HepG2 (cell line): ENCODE results near the gene MXD1.

Source experiments
- CREB1 ChIP-seq, 2 experiments: fragments of 450-650 bp in 1 of 2; IDR thresholded peaks; 2 replicates each; pipeline ENCODE4 v1.6.1; 2016 to 2017; ENCODE audit warnings: control low read depth in 1 of 2, mild to moderate bottlenecking in 1 of 2, missing compliant biosample characterization in 1 of 2, missing genetic modification characterization in 1 of 2
- IRF2 ChIP-seq: IDR thresholded peaks from 2 replicates; pipeline ENCODE4 v1.6.1; 2018; ENCODE audit warnings: missing genetic modification reagents, missing compliant biosample characterization
- JUND ChIP-seq: sonication (generic); formaldehyde crosslinking; IDR thresholded peaks from 2 replicates; pipeline ENCODE4 v1.8.0; 2022; ENCODE audit warnings: mild to moderate bottlenecking, missing genetic modification reagents
- NR2C2 ChIP-seq: sonication (generic); formaldehyde crosslinking; IDR thresholded peaks from 2 replicates; pipeline ENCODE4 v1.4.0; 2020; ENCODE audit warnings: missing genetic modification reagents, mild to moderate bottlenecking, moderate library complexity, borderline replicate concordance
- PHF5A ChIP-seq: IDR thresholded peaks from one replicate; pipeline ENCODE4 v1.6.1; 2018; ENCODE audit warnings: low read depth, missing genetic modification reagents; ENCODE audit not compliant: unreplicated experiment
- TF ChIP-seq, protein P1 (sequence below): sonication (generic); formaldehyde crosslinking; IDR thresholded peaks from 2 replicates; pipeline ENCODE4 v1.4.0; 2020; ENCODE audit warnings: missing genetic modification reagents
- TF ChIP-seq, protein P2 (sequence below): IDR thresholded peaks from 2 replicates; pipeline ENCODE4 v1.6.1; 2016; ENCODE audit warnings: low read depth, borderline replicate concordance

GRCh38 chr2:69944756-69945155 is 29.8 kb downstream of the MXD1 start:
- TF ChIP-seq, protein P1, sequence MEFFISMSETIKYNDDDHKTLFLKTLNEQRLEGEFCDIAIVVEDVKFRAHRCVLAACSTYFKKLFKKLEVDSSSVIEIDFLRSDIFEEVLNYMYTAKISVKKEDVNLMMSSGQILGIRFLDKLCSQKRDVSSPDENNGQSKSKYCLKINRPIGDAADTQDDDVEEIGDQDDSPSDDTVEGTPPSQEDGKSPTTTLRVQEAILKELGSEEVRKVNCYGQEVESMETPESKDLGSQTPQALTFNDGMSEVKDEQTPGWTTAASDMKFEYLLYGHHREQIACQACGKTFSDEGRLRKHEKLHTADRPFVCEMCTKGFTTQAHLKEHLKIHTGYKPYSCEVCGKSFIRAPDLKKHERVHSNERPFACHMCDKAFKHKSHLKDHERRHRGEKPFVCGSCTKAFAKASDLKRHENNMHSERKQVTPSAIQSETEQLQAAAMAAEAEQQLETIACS (CRISPR knock-in tag), result no peak
- TF ChIP-seq CREB1 (IDR thresholded peaks at IDR 0.05) (no peak), CREB1 (CRISPR knock-in tag; IDR thresholded peaks at IDR 0.05) (no peak), NR2C2 (CRISPR knock-in tag) (no peak), IRF2 (CRISPR knock-in tag) (no peak), JUND (CRISPR knock-in tag) (no peak), PHF5A (CRISPR knock-in tag) (no peak)
- TF ChIP-seq, protein P2, sequence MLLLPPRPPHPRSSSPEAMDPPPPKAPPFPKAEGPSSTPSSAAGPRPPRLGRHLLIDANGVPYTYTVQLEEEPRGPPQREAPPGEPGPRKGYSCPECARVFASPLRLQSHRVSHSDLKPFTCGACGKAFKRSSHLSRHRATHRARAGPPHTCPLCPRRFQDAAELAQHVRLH (CRISPR knock-in tag), result no peak
